Cardiac fibroblast (primary cell): ENCODE measurements around the gene MIPOL1.
A peak's percentile ranks its signal among the peaks of the same experiment; 100 is the strongest.

ENCODE experiments used
- DNase-seq, 2 donors: peaks; one replicate each; pipeline versions ENCODE4 v3.0.0 to v3.0.0-alpha.2; 2010; ENCODE audit warnings: low read depth in 2 of 2
- H3K4me3 ChIP-seq, 2 donors: replicated peaks in 1 of 2; 1 replicate in 1 of 2; 2 replicates in 1 of 2; pipeline ENCODE4 v1.5.1; 2011; ENCODE audit warnings: low read depth in 2 of 2, low read length in 2 of 2, mild to moderate bottlenecking in 2 of 2, moderate library complexity in 1 of 2
- CTCF ChIP-seq: IDR thresholded peaks from one replicate; pipeline ENCODE4 v1.5.1; 2011; ENCODE audit warnings: low read depth, mild to moderate bottlenecking, low read length, inconsistent platforms

Gene MIPOL1

GRCh38 chr14:37596790-37597472 lies 399.2 kb downstream of the MIPOL1 start:
- H3K4me3 ChIP-seq = no peak overlapping the region
- DNase-seq = no peak
- no peak for TF ChIP-seq CTCF

GRCh38 chr14:37597538-37597913 lies 399.8 kb downstream of the MIPOL1 start:
- H3K4me3 ChIP-seq = no peak overlapping the region
- DNase-seq = no peak
- TF ChIP-seq CTCF = peak; percentile 57

GRCh38 chr14:37597914-37598746 lies 400.4 kb downstream of the MIPOL1 start:
- H3K4me3 ChIP-seq = no peak overlapping the region
- DNase-seq = no peak
- TF ChIP-seq CTCF = no peak

GRCh38 chr14:37598747-37599506 lies 401.2 kb downstream of the MIPOL1 start:
- TF ChIP-seq CTCF = no peak
- no peak for DNase-seq
- no peak overlapping the region for H3K4me3 ChIP-seq

- no peak for TF ChIP-seq CTCF
- no peak overlapping the region for H3K4me3 ChIP-seq
- no peak for DNase-seq
Observed at GRCh38 chr14:37599507-37600368, 402.0 kb downstream of the MIPOL1 start.
